Heart left ventricle (tissue), 13 donors: ENCODE results near the gene SPEF1.
A peak's percentile ranks its signal among the peaks of the same experiment; 100 is the strongest.

Source experiments
- CTCF ChIP-seq, 12 donors: fragments of 200-600 bp; sonication (generic) in 4 of 12; IDR thresholded peaks; one replicate each; pipeline versions ENCODE4 v1.5.0 to v1.8.0; 2018 to 2022; ENCODE audit warnings: antibody characterized with exemption in 12 of 12, mild to moderate bottlenecking in 5 of 12
- POLR2A ChIP-seq, 2 donors: fragments of 450-650 bp; IDR thresholded peaks; one replicate each; pipeline ENCODE4 v1.6.1; 2017; ENCODE audit warnings: antibody characterized with exemption in 2 of 2, mild to moderate bottlenecking in 2 of 2, moderate library complexity in 2 of 2
- donor health status: ischemic (EF 13 %, LVEDD 7.1; RV severe dilation, severe dysfunction).
- donor health status: DM: no; HTN: yes; CAD: no.
- donor health status: DM: no; HTN: no; CAD: no.
- donor health status: ischemic (EF 25% LVEDD 6.9; RV normal size, moderate dysfunction).
- donor health status: ischemic (EF 25% LVEDD 5.7; RV mildly dilated, moderate dysfunction).
- donor health status: ischemic (EF 35%, LVEDD 5.7; RV mildly dilated, moderate dysfunction).
- donor health status: nonischemic (EF 11% LVEDD 7.7; RV severe dilation, severe dysfunction).
- donor health status: DM: yes; HTN: yes; CAD: no.
- donor health status: PGD.
- donor health status: ischemic (EF 29% LVEDD 5.4; RV normal size, mild dysfunction).
- donor health status: nonischemic (EF 23%, LVEDD 6.1; RV moderate dilation, normal function).

GRCh38 chr20:3781153-3781910 lies at the start of gene SPEF1:
- TF ChIP-seq CTCF (IDR thresholded peaks at IDR 0.05) (peak in 11 of 12 donors; percentile 21 to 54 (median 39)), POLR2A (IDR thresholded peaks at IDR 0.05) (no peak)
